Activated CD4-positive, alpha-beta T cell treated with anti-CD3 and anti-CD28 coated beads, Interleukin-2, amount 50 U/mL, for 16 hours (primary cell): ENCODE measurements around the gene MRPS15.
"Not testable (repeated sequence)": the region's sequence is repeated elsewhere in the genome, so short reads cannot be mapped to it uniquely, and the experiment has no call there.

Source experiments
- DNase-seq: peaks from one replicate; pipeline ENCODE4 v3.0.0-alpha.2; 2020

The MRPS15 gene

DNA sequence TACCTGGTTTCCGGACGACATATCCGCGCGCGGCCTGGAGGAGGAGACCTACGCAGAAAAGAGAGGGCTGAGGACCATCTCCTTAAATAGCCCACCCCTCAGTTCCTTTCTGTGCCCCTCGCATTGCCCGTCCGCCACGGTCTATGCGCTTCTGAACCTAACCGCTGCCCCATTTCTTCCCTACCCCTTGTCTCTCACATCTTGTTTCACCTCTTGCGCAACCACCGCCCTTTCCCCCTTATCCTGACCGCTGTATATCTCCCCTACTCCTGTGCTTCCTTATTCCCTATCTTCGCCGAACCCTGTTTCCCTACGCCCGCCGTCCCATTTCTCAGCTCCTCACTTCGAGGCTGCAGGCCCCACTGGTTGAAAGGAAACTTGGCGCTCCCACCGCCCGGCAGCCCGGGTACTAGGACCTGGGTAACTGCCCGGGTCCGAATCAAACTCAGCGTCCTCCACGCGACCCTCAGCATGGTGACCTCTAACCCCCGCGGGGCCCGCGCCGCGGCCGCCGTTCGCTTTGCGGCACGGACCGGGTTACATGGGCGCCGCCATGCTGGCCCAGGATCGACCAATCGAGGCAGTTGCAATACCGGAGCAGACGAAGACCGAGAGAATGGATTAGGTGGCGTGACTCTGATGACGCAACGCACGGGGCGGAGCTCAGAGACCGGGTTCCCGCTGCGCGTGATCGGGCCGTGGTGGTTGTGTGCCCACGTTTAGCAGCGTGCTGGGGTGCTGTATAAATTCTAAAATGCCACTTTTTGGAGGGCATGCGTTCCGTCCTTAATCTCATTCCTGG, at the start of gene MRPS15:
Gene MRPS15 (minus strand): TSS at position 582 of the 802 bp plus-strand sequence. CDS start 109 bp downstream, at position 473.
- DNase-seq = peak; percentile 97

DNA sequence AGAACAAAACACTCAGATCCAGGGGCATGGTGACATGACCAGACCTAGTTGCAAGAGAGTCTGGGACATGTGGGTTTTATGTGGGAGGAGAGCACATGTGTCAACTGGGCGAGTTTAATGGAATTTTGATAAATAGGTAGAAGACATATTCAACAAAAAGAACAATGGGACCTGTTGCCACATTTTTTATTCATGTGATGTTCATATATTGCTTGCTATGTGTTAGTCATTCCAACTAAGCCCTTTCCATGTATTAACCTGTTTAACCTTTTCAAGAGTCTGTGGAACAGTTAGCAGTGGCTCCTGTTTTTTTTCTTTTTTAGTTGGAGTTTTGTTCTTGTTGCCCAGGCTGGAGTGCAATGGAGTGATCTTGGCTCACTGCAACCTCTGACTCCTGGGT, 48.7 kb upstream of the MRPS15 start:
- DNase-seq = no peak

DNA sequence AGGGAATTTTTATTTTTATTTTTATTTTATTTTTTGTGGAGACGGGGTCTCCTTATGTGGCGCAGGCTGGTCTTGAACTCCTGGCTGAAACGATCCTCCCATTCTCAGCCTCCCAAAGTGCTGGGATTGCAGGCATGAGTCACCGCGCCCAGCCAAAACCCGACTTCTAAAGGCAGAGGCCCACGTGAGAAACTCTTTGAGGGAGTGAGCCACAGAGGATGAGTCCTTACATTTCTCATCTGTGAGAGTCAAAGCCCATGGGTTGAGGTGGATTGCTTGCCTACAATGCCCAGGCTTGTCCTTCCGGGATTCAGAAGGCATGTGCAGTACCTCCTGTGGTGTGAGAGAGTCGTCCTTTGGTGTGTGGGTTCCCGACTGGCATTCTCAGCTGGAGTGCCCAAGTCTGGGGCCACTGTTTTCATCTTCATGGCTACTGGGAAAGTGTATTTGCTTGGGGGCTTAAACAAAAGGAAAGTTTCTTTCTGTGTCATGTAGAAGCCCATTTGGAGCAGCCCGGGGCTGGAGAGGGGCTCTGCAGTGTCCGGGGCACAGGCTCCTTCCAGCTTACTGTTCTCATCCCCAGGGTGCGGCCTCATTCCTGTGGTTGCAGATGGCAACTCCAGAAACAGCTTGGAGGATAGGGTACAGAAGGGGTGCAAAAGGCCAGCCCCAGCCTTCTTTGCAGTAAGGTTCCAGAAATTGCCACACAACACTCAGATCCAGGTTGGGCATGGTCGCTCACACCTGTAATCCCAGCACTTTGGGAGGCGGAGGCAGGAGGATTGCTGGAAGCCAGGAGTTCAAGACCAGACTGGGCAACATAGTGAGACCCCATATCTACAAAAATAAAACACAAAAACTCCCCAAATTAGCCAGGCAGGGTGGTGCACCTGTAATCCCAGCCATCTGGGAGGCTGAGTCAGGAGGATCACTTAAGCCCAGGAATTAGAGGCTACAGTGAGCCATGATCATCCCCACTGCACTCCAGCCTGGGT, 47.9 kb upstream of the MRPS15 start:
- no peak for DNase-seq

DNA sequence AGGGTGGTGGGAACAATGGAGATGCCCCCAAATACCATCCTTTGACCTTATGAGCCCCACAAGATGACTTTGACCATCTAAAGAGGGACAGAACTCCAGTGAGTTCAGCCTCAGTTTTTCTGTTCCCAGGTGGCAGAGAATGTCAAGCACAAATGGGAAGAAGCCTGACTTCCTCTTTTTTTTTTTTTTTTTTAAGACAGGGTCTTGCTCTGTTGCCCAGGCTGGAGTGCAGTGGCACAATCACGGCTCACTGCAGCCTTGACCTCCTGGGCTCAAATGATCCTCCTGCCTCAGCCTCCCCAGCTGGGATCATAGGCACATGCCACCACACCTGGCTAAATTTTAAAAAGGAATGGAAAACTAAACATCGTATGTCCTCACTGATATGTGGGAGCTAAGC, 47.0 kb upstream of the MRPS15 start:
- DNase-seq = not testable (repeated sequence)

GRCh38 chr1:36510418-36510817, 46.2 kb upstream of the MRPS15 start:
- no peak for DNase-seq

- DNase-seq = no peak
These were observed 44.1 kb upstream of the MRPS15 start for GRCh38 chr1:36508257-36508656.

GRCh38 chr1:36506276-36506920, 42.2 kb upstream of the MRPS15 start:
- no peak for DNase-seq

- no peak for DNase-seq
These were observed 39.5 kb upstream of the MRPS15 start for GRCh38 chr1:36503733-36504132.

DNA sequence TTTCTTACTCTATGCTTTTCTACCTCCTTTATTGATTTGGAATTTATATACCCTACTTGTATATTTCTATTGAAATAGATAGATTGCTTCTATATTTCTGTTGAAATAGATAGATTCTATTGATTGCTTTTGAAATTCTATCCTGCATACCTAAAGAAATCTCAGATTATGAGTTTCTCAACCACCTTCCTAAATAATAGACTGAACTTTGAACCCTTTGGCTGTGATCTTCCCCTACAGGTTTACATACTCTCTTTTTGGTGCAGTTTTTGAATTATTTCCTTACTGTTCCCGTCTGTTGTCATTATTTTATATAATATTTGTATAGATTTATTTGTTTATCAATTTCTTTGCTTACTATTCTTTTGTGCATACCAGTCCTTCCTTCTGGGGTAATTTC, 39.0 kb upstream of the MRPS15 start:
- DNase-seq = no peak

- no peak for DNase-seq
These were observed 38.4 kb upstream of the MRPS15 start for GRCh38 chr1:36502616-36503015.

DNA sequence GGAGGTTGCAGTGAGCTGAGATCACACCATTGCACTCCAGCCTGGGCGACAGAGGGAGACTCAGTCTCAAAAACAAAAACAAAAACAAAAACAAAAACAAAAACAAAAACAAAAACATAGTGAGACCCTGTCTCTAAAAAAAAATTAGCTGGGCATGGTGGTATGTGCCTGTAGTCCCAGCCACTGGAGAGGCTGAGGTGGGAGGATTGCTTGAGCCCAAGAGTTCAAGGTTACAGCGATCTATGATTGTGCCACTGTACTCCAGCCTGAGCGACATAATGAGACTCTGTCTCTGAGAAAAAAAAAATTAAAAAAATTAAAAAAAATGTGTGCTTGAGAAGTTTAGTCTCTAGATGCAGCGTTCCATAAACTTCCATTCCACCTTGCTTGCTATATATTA, 37.7 kb upstream of the MRPS15 start:
- not testable (repeated sequence) for DNase-seq

- no peak for DNase-seq
These were observed 33.0 kb upstream of the MRPS15 start for GRCh38 chr1:36497207-36497606.

GRCh38 chr1:36494971-36495370, 30.8 kb upstream of the MRPS15 start:
- no peak for DNase-seq

- DNase-seq = no peak
These were observed 29.3 kb upstream of the MRPS15 start for GRCh38 chr1:36493524-36493923.

- no peak for DNase-seq
These were observed 28.3 kb upstream of the MRPS15 start for GRCh38 chr1:36492491-36492890.

GRCh38 chr1:36489258-36490051, 25.3 kb upstream of the MRPS15 start:
- not testable (repeated sequence) for DNase-seq

- DNase-seq = no peak
These were observed 23.7 kb upstream of the MRPS15 start for GRCh38 chr1:36487906-36488305.

DNA sequence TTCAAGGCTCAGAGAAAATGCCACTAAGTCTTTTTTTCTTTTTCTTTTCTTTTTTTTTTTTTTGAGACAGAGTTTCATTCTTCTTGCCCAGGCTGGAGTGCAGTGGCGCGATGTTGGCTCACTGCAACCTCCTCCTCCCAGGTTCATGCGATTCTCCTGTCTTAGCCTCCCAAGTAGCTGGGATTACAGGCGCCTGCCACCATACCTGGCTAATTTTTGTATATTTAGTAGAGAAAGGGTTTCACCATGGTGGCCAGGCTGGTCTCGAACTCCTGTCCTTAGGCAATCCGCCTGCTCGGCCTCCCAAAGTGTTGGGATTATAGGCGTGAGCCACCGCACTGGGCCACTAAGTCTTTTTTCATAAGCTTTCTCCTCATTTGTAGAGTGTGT, 23.1 kb upstream of the MRPS15 start:
- DNase-seq = not testable (repeated sequence)

GRCh38 chr1:36486439-36487335, 22.5 kb upstream of the MRPS15 start:
- no peak for DNase-seq

- DNase-seq = no peak
These were observed 21.9 kb upstream of the MRPS15 start for GRCh38 chr1:36486093-36486438.

GRCh38 chr1:36484099-36484498, 19.9 kb upstream of the MRPS15 start:
- DNase-seq = no peak
